Measurements from ENCODE around the gene PRR18. TPM values are rescaled to one million over a fixed set of nuclear protein-coding genes. Genes with fewer than 3 reads are reported as not detected.

Gene PRR18
- total RNA-seq: not detected

- no peak for DNase-seq (ENCODE audit: low spot score in 2 of 2)
- intact Hi-C loops (cut with DNase I; ENCODE audit: low total_unique reads): no loop called here
- WGBS, 2 donors: 8 to 10% methylated on average over 8 to 15 of the region's 74 CpGs
These were observed at the start of gene PRR18 for GRCh38 chr6:166308033-166308768. TSS of gene PRR18 (minus strand) at chr6:166308392. CDS start at chr6:166308142, 250 bp downstream.

GRCh38 chr6:166355552-166355951, 47.4 kb upstream of the PRR18 start:
- no peak for TF ChIP-seq POLR2A (IDR thresholded peaks at IDR 0.05)
- TF ChIP-seq CTCF (IDR thresholded peaks at IDR 0.05): no peak
- WGBS, 2 donors: 69 to 81% methylated on average over 5 of the region's 5 CpGs
- intact Hi-C loops (cut with DNase I; ENCODE audit: low total_unique reads): no loop called here
- DNase-seq (ENCODE audit: low spot score in 2 of 2): no peak
- no peak overlapping the region for H3K4me3 ChIP-seq (ENCODE audit: low read depth, poor library complexity, severe bottlenecking)

More at GRCh38 chr6:166308033-166308768, at the start of gene PRR18:
- H3K4me3 ChIP-seq (ENCODE audit: low read depth, poor library complexity, severe bottlenecking): peak within 1 kb of the TSS; percentile 4
- no peak for TF ChIP-seq CTCF (IDR thresholded peaks at IDR 0.05)
- TF ChIP-seq POLR2A (IDR thresholded peaks at IDR 0.05): no peak

GRCh38 chr6:166354965-166355364, 46.8 kb upstream of the PRR18 start:
- intact Hi-C loops (cut with DNase I; ENCODE audit: low total_unique reads): no loop called here
- WGBS, 2 donors: 96% methylated on average over 4 of the region's 4 CpGs
- no peak for DNase-seq (ENCODE audit: low spot score in 2 of 2)
- H3K4me3 ChIP-seq (ENCODE audit: low read depth, poor library complexity, severe bottlenecking): no peak overlapping the region
- no peak for TF ChIP-seq POLR2A (IDR thresholded peaks at IDR 0.05)
- TF ChIP-seq CTCF (IDR thresholded peaks at IDR 0.05): no peak

- WGBS, 2 donors: 85 to 87% methylated on average over 4 of the region's 4 CpGs
- intact Hi-C loops (cut with DNase I; ENCODE audit: low total_unique reads): no loop called here
- H3K4me3 ChIP-seq (ENCODE audit: low read depth, poor library complexity, severe bottlenecking): no peak overlapping the region
- DNase-seq (ENCODE audit: low spot score in 2 of 2): no peak
- TF ChIP-seq POLR2A (IDR thresholded peaks at IDR 0.05) (no peak), CTCF (IDR thresholded peaks at IDR 0.05) (no peak)
These were observed 46.0 kb upstream of the PRR18 start for GRCh38 chr6:166354143-166354542.

- no peak for DNase-seq (ENCODE audit: low spot score in 2 of 2)
- TF ChIP-seq CTCF (IDR thresholded peaks at IDR 0.05) (no peak), POLR2A (IDR thresholded peaks at IDR 0.05) (no peak)
- intact Hi-C loops (cut with DNase I; ENCODE audit: low total_unique reads): no loop called here
- H3K4me3 ChIP-seq (ENCODE audit: low read depth, poor library complexity, severe bottlenecking): no peak overlapping the region
- 72 to 83% methylated on average over 1 of the region's 1 CpG for WGBS, 2 donors
These were observed 45.3 kb upstream of the PRR18 start for GRCh38 chr6:166353507-166353906.

GRCh38 chr6:166352923-166353322, 44.7 kb upstream of the PRR18 start:
- no peak overlapping the region for H3K4me3 ChIP-seq (ENCODE audit: low read depth, poor library complexity, severe bottlenecking)
- no peak for TF ChIP-seq CTCF (IDR thresholded peaks at IDR 0.05)
- no peak for TF ChIP-seq POLR2A (IDR thresholded peaks at IDR 0.05)
- DNase-seq (ENCODE audit: low spot score in 2 of 2): no peak
- intact Hi-C loops (cut with DNase I; ENCODE audit: low total_unique reads): no loop called here

Measured in lower leg skin (tissue), 4 donors.